Body of pancreas (tissue), 4 donors: Measurements from ENCODE around the gene TBC1D22B.

ENCODE experiments used
- CTCF ChIP-seq, 7 experiments: fragments of 450-650 bp in 4 of 7; fragments of 200-600 bp in 3 of 7; sonication (generic) in 3 of 7; IDR thresholded peaks; one replicate each; pipeline ENCODE4 v1.5.1; 2016 to 2019; ENCODE audit warnings: antibody characterized with exemption in 7 of 7
- POLR2A ChIP-seq, 3 donors: fragments of 450-650 bp; IDR thresholded peaks; one replicate each; pipeline ENCODE4 v1.6.1; 2016; ENCODE audit warnings: antibody characterized with exemption in 3 of 3, mild to moderate bottlenecking in 2 of 3

- TF ChIP-seq CTCF (IDR thresholded peaks at IDR 0.05) = no peak
- no peak for TF ChIP-seq POLR2A (IDR thresholded peaks at IDR 0.05)
Measured at GRCh38 chr6:37230104-37230503, 27.5 kb upstream of the TBC1D22B start.
